NCI-H1417 treated with DMSO at 0.1 percent for 48 hours (cell line): ENCODE measurements around the gene RAC3.

Experiments used
- DNase-seq: peaks from one replicate; lab custom pipeline; 2025; lab: John Stamatoyannopoulos, UW

The RAC3 gene

GRCh38 chr17:81999587-81999975 lies 31.9 kb upstream of the RAC3 start:
- DNase-seq = no peak

GRCh38 chr17:81999976-82000802 lies 31.3 kb upstream of the RAC3 start:
- no peak for DNase-seq

GRCh38 chr17:82000803-82001570 lies 30.5 kb upstream of the RAC3 start:
- no peak for DNase-seq

- DNase-seq = no peak
Observed at GRCh38 chr17:82001571-82002056, 29.9 kb upstream of the RAC3 start.

- DNase-seq = no peak
Observed at GRCh38 chr17:82003411-82004381, 27.8 kb upstream of the RAC3 start.

- DNase-seq = no peak
Observed at GRCh38 chr17:82004517-82005455, 26.7 kb upstream of the RAC3 start.

GRCh38 chr17:82005701-82006348 lies 25.7 kb upstream of the RAC3 start:
- DNase-seq = no peak

GRCh38 chr17:82006468-82007227 lies 24.8 kb upstream of the RAC3 start:
- no peak for DNase-seq

- no peak for DNase-seq
Observed at GRCh38 chr17:82007228-82007494, 24.3 kb upstream of the RAC3 start.

- no peak for DNase-seq
Observed at GRCh38 chr17:82007495-82008257, 23.8 kb upstream of the RAC3 start.

- DNase-seq = no peak
Observed at GRCh38 chr17:82008258-82008940, 23.1 kb upstream of the RAC3 start.

- DNase-seq = no peak
Observed at GRCh38 chr17:82008941-82009405, 22.5 kb upstream of the RAC3 start.

GRCh38 chr17:82009413-82009812 lies 22.1 kb upstream of the RAC3 start:
- DNase-seq = no peak

- no peak for DNase-seq
Observed at GRCh38 chr17:82010575-82011525, 20.6 kb upstream of the RAC3 start.

GRCh38 chr17:82011617-82012187 lies 19.8 kb upstream of the RAC3 start:
- no peak for DNase-seq

- DNase-seq = no peak
Observed at GRCh38 chr17:82012261-82012639, 19.2 kb upstream of the RAC3 start.
